Measurements from ENCODE around the gene UBE2E2.

The UBE2E2 gene

DNA sequence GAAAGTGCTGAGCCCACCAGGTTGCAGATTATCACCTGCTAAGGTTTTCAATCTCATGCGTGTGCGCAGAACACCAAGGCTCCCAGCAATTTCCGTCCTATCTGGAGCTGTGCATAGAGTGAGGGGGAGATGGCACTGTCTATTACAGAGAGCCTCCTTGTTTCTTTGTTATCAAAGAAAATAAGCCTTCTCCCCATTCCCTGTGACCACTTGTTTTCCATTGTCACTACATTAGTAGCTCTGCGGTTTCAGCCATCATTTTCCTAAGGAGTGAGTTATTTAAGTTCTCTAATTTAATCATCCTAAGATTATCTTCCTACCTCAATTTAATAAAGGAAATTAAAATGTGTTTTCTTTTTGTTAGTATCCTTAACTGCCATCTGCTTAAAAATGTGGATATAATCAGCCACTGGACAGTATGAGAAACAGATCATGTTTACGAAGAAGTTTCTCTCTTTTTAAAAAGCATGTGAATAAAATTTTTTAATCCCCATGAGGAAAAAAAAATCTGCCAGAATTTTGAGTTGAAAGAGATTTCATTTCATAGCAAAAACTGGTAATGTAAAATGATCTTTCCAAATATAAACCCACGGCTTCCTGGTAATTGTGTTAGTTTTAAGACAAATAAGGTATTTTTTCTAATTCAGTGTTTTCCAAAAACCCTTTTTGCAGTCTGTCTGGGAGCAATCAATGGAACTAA, 430.3 kb downstream of the UBE2E2 start:
- DNase-seq = no peak

DNA sequence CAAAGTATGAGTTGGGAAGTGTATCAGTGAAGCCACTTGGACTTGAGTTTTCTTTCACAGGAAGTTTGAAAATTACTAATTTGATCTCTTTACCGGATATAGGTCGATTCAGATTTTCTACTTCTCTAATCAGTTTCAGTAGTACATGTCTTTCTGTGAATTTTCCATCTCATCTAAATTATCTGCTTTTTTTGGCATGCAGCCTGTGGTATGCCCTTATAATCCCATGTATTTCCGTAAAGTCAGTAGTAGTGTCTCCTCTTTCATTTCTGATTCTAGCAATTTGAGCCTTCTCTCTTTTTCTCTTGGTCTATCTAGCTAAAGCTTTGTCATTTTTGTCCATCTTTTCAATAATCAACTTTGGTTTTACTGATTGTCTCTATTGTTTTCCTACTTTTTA, 434.2 kb downstream of the UBE2E2 start:
- no peak for DNase-seq

DNA sequence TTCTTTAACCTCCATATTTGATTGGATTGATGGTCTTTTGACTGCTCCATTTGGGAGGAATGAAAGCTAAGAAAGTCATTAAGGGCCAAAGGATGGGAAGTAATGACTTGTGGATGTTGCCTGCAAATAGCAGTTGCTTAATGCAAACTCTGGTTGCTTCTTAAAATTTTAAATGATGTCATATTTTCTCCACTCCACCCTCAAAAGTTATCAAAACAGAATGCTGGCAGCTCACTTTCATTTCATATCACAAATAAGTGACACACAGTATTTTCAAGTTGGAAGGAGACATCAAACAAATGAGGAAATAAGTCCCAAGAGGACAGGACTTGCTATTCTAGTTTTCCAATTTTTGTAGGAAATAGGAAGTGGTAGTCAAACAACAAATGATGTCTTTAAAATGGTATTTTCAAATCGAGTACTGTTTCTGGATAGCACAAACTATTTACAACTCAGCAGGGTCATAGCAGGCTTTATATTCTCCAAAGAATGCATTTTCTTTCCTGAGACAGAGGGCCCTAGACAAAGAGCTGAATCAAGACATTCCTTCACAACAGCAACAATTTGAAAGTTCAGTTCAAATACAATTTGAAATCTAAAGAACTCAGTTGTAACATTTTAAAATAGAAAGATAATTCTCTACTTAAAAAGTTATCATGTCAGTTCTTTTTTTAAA, 437.5 kb downstream of the UBE2E2 start:
- no peak for DNase-seq
